SK-N-MC (cell line): ENCODE data around the gene AJAP1.

Experiments used
- EZH2 ChIP-seq: fragments of 200-600 bp; sonication (generic); IDR thresholded peaks from one replicate; pipeline ENCODE4 v1.6.1; 2017; ENCODE audit warnings: antibody characterized with exemption
- POLR2AphosphoS5 ChIP-seq: IDR thresholded peaks from 2 replicates; pipeline ENCODE4 v1.6.1; 2012; ENCODE audit warnings: mild to moderate bottlenecking, low read depth, low read length, borderline replicate concordance

GRCh38 chr1:4615501-4615900 lies 38.9 kb upstream of the AJAP1 start:
- TF ChIP-seq POLR2AphosphoS5 (no peak), EZH2 (no peak)
